A549 (cell line): ENCODE results near the gene CTNS. TPM values are rescaled to one million over a fixed set of nuclear protein-coding genes. Genes with fewer than 3 reads are reported as not detected.

ENCODE experiments used
- ATAC-seq, 2 experiments: fragments of 200-7000 bp in 1 of 2; fragments of >200 bp in 1 of 2; cut with Nextera tagmentation in 1 of 2; cut with Tn5 transposase in 1 of 2; 3 replicates each; pipeline versions ENCODE4 v1.8.0 to v1.9.1; 2018 to 2020; ENCODE audit warnings: mild to moderate bottlenecking in 1 of 2, moderate library complexity in 1 of 2
- CTCF ChIA-PET: fragments of 300-600 bp; sonication (Branson Sonifier 250); formaldehyde crosslinking; extraction: SDS; loops from one replicate; lab custom pipeline; 2021; ENCODE audit warnings: antibody characterized with exemption, inconsistent platforms; lab: Yijun Ruan, JAX
- POLR2A ChIA-PET: fragments of 350-600 bp; formaldehyde crosslinking; extraction: SDS; loops from one replicate; lab custom pipeline; 2021; ENCODE audit warnings: antibody characterized with exemption, inconsistent platforms; lab: Yijun Ruan, JAX
- DNase-seq, 2 experiments: peaks; one replicate each; pipeline versions ENCODE4 v3.0.0 to v3.0.0-alpha.2; 2011 to 2016; ENCODE audit warnings: low read depth in 1 of 2, low spot score in 1 of 2
- FAIRE-seq: peaks from 2 replicates; lab custom pipeline; 2011; peaks lifted over from hg19 to GRCh38; lab: Jason Lieb, UNC
- H3K27ac ChIP-seq, 2 experiments: fragments of >200 bp; sonication (Bioruptor Twin); formaldehyde crosslinking; 3 replicates each; pipeline ENCODE4 v1.5.1; 2016 to 2017
- H3K4me1 ChIP-seq: fragments of >200 bp; sonication (Bioruptor Twin); formaldehyde crosslinking; 3 replicates; pipeline ENCODE4 v1.6.1; 2016
- H3K4me2 ChIP-seq: fragments of >200 bp; sonication (Bioruptor Twin); formaldehyde crosslinking; 3 replicates; pipeline ENCODE4 v1.6.1; 2016
- H3K4me3 ChIP-seq: fragments of >200 bp; sonication (Bioruptor Twin); formaldehyde crosslinking; 3 replicates; pipeline ENCODE4 v1.5.1; 2016
- H3K9me3 ChIP-seq: fragments of >200 bp; sonication (Bioruptor Twin); formaldehyde crosslinking; 3 replicates; pipeline ENCODE4 v1.6.1; 2016
- BHLHE40 ChIP-seq: IDR thresholded peaks from 2 replicates; pipeline ENCODE4 v1.6.1; 2012; ENCODE audit warnings: low read depth, low read length, inconsistent platforms
- CBX8 ChIP-seq: fragments of 200-600 bp; sonication (generic); IDR thresholded peaks from 2 replicates; pipeline ENCODE4 v1.6.1; 2016
- CEBPB ChIP-seq, 2 experiments: fragments of >200 bp in 1 of 2; sonication (Bioruptor Twin) in 1 of 2; formaldehyde crosslinking in 1 of 2; IDR thresholded peaks; 2 replicates each; pipeline ENCODE4 v1.6.1; 2012 to 2016
- CHD2 ChIP-seq: fragments of 150-350 bp; IDR thresholded peaks from 2 replicates; pipeline ENCODE4 v1.6.1; 2014; ENCODE audit warnings: low read length; ENCODE audit not compliant: partially characterized antibody
- EHF ChIP-seq: fragments of 250-450 bp; sonication (Bioruptor Pico); IDR thresholded peaks from 2 replicates; pipeline ENCODE4 v1.5.0; 2020; ENCODE audit warnings: mild to moderate bottlenecking
- EHMT2 ChIP-seq: fragments of 200-600 bp; sonication (generic); IDR thresholded peaks from 2 replicates; pipeline ENCODE4 v1.6.1; 2016; ENCODE audit warnings: antibody characterized with exemption, low read depth, mild to moderate bottlenecking, moderate library complexity
- FOSL2 ChIP-seq, 2 experiments: fragments of 450-650 bp in 1 of 2; fragments of >200 bp in 1 of 2; sonication (Bioruptor Twin) in 1 of 2; formaldehyde crosslinking; IDR thresholded peaks; 2 replicates each; pipeline versions ENCODE4 v1.5.0 to v1.6.1; 2016 to 2020; ENCODE audit warnings: mild to moderate bottlenecking in 1 of 2, moderate library complexity in 1 of 2
- GATA3 ChIP-seq: IDR thresholded peaks from 2 replicates; pipeline ENCODE4 v1.6.1; 2012; ENCODE audit warnings: borderline replicate concordance
- HDAC2 ChIP-seq: fragments of 200-600 bp; sonication (generic); IDR thresholded peaks from 2 replicates; pipeline ENCODE4 v1.6.1; 2016
- HES2 ChIP-seq: fragments of >200 bp; sonication (Bioruptor Twin); formaldehyde crosslinking; IDR thresholded peaks from 2 replicates; pipeline ENCODE4 v1.6.1; 2016
- HOXA7 ChIP-seq: fragments of 250-450 bp; sonication (Bioruptor Pico); IDR thresholded peaks from 2 replicates; pipeline ENCODE4 v1.5.0; 2020; ENCODE audit warnings: mild to moderate bottlenecking, moderate library complexity
- KDM1A ChIP-seq: fragments of 200-600 bp; sonication (generic); IDR thresholded peaks from 2 replicates; pipeline ENCODE4 v1.6.1; 2016; ENCODE audit warnings: low read depth, mild to moderate bottlenecking
- KDM5A ChIP-seq: fragments of 200-600 bp; sonication (generic); IDR thresholded peaks from 2 replicates; pipeline ENCODE4 v1.6.1; 2016; ENCODE audit warnings: antibody characterized with exemption, mild to moderate bottlenecking
- MAFK ChIP-seq: fragments of 450-650 bp; IDR thresholded peaks from 2 replicates; pipeline ENCODE4 v1.6.1; 2014; ENCODE audit not compliant: partially characterized antibody
- MAX ChIP-seq: IDR thresholded peaks from 2 replicates; pipeline ENCODE4 v1.6.1; 2012
- MYC ChIP-seq: IDR thresholded peaks from 2 replicates; pipeline ENCODE4 v1.6.1; 2012; ENCODE audit warnings: mild to moderate bottlenecking, inconsistent platforms, low read length, improper control_type of control experiment, borderline replicate concordance
- POLR2A ChIP-seq: IDR thresholded peaks from 2 replicates; pipeline ENCODE4 v1.6.1; 2012; ENCODE audit warnings: mild to moderate bottlenecking, low read length
- POLR2AphosphoS2 ChIP-seq: conservative IDR thresholded peaks from 2 replicates; pipeline ENCODE4 v1.6.1; 2012; ENCODE audit warnings: low read length, improper control_type of control experiment, inconsistent platforms
- RFX5 ChIP-seq: fragments of 450-650 bp; IDR thresholded peaks from 2 replicates; pipeline ENCODE4 v1.7.1; 2014; ENCODE audit warnings: antibody characterized with exemption, mild to moderate bottlenecking, moderate library complexity
- RNF2 ChIP-seq: fragments of 200-600 bp; sonication (generic); IDR thresholded peaks from 2 replicates; pipeline ENCODE4 v1.6.1; 2016; ENCODE audit warnings: low read depth, mild to moderate bottlenecking, antibody characterized with exemption, moderate library complexity, borderline replicate concordance
- SMC3 ChIP-seq: fragments of >200 bp; sonication (Bioruptor Twin); formaldehyde crosslinking; IDR thresholded peaks from 3 replicates; pipeline ENCODE4 v1.6.1; 2018; ENCODE audit warnings: inconsistent platforms
- TFCP2L1 ChIP-seq: fragments of 250-450 bp; sonication (Bioruptor Pico); IDR thresholded peaks from 2 replicates; pipeline ENCODE4 v1.5.0; 2021; ENCODE audit warnings: mild to moderate bottlenecking
- USF2 ChIP-seq: fragments of 450-650 bp; IDR thresholded peaks from 2 replicates; pipeline ENCODE4 v1.6.1; 2014; ENCODE audit warnings: antibody characterized with exemption
- WGBS: methylation state at CpG from one replicate; pipeline ENCODE4 v1.1.6; 2017; ENCODE audit errors: missing lambda C conversion rate; 5-methylcytosine and 5-hydroxymethylcytosine counted together
- polyA plus RNA-seq, 4 experiments: library from polyadenylated mRNA; depleted of rRNA in 3 of 4; stranded (reverse); fragments of >200 nt; fragmentation: RNase III in 1 of 4; extraction: RNeasy Plus Mini Kit Qiagen cat#74134 plus additional on column Dnase treatment in 1 of 4; gene quantifications; 2 replicates in 3 of 4; 3 replicates in 1 of 4; pipeline ENCODE4 v1.2.3, GENCODE V29; 2011 to 2017
- TF ChIP-seq, protein P1 (sequence below): fragments of >200 bp; sonication (Bioruptor Twin); formaldehyde crosslinking; IDR thresholded peaks from 3 replicates; pipeline ENCODE4 v1.6.1; 2016
- TF ChIP-seq, protein P2 (sequence below): fragments of >200 bp; sonication (Bioruptor Twin); formaldehyde crosslinking; IDR thresholded peaks from 3 replicates; pipeline ENCODE4 v1.5.1; 2016

The CTNS gene
- polyA plus RNA-seq, 2 of the 4 experiments (the other 2 are of a cell fraction) = 6.5 to 20.3 TPM

DNA sequence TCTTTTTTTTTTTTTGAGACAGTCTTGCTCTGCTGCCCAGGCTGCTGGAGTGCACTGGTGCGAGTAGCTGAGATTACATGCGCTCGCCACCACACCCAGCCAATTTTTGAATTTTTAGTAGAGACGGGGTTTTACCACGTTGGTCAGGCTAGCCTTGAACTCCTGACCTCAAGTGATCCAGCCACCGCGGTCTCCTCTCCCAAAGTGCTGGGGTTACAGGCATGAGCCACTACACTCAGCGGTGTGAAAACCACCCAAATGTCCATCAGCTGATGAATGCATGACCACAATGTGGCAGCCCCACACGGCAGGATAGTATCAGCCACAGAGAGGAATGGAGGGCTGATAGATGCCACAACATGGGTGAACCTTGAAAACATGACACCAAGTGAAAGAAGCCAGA, 57.3 kb downstream of the CTNS start:
- ChIA-PET POLR2A (interaction anchor here (0.6 to 0.7 kb wide), 2 partner anchors 10 to 1094 kb away, joined by 5 to 7 read pairs; no protein-coding TSS in a partner anchor), CTCF (interaction anchor here (0.8 kb wide), 1 partner anchor 11 kb away, joined by 3 read pairs; no protein-coding TSS in a partner anchor)
- no peak overlapping the region for H3K4me2 ChIP-seq
- H3K4me3 ChIP-seq = no peak overlapping the region
- DNase-seq (no peak), FAIRE-seq (no peak), ATAC-seq (no peak)
- H3K27ac ChIP-seq = no peak overlapping the region
- WGBS = 86% methylated on average over 9 of the region's 9 CpGs
- TF ChIP-seq EHMT2 = no peak
- no peak for TF ChIP-seq EHF (CRISPR knock-in tag)
- TF ChIP-seq KDM5A = no peak
- TF ChIP-seq MYC = no peak
- no peak for TF ChIP-seq SMC3
- TF ChIP-seq BHLHE40 = no peak
- no peak for TF ChIP-seq CHD2
- TF ChIP-seq HES2 = no peak
- TF ChIP-seq MAX = no peak
- peaks cover 12% of the 10 kb centered on the region for H3K9me3 ChIP-seq
- H3K4me1 ChIP-seq = peaks cover 8% of the 10 kb centered on the region; the same call in 2 of the 3 replicates

- 24% methylated on average over 16 of the region's 17 CpGs for WGBS
- Histone ChIP-seq H3K4me2 (peak overlapping the region; percentile 83), H3K27ac (peak overlapping the region; percentile 73 to 89), H3K4me1 (peaks cover 8% of the 10 kb centered on the region; the same call in 2 of the 3 replicates), H3K4me3 (peak overlapping the region; percentile 57)
- ChIA-PET CTCF (interaction anchor here (1.0 to 2.1 kb wide), 9 partner anchors 9 to 131 kb away, joined by 3 to 6 read pairs (median 5); partner anchors contain the start of gene HASPIN), POLR2A (interaction anchor here (1.6 to 1.7 kb wide), 2 partner anchors 27 to 28 kb away, joined by 5 to 10 read pairs; partner anchors contain the start of genes EMC6, HASPIN and TAX1BP3)
- FAIRE-seq = no peak
- TF ChIP-seq RFX5 = no peak
- no peak for TF ChIP-seq POLR2AphosphoS2
- no peak for TF ChIP-seq GATA3
- TF ChIP-seq, protein P1, sequence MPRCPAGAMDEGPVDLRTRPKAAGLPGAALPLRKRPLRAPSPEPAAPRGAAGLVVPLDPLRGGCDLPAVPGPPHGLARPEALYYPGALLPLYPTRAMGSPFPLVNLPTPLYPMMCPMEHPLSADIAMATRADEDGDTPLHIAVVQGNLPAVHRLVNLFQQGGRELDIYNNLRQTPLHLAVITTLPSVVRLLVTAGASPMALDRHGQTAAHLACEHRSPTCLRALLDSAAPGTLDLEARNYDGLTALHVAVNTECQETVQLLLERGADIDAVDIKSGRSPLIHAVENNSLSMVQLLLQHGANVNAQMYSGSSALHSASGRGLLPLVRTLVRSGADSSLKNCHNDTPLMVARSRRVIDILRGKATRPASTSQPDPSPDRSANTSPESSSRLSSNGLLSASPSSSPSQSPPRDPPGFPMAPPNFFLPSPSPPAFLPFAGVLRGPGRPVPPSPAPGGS = no peak
- no peak for TF ChIP-seq HOXA7 (CRISPR knock-in tag)
- no peak for TF ChIP-seq CEBPB (IDR thresholded peaks at IDR 0.05)
- TF ChIP-seq MAFK = no peak
- TF ChIP-seq, protein P2, sequence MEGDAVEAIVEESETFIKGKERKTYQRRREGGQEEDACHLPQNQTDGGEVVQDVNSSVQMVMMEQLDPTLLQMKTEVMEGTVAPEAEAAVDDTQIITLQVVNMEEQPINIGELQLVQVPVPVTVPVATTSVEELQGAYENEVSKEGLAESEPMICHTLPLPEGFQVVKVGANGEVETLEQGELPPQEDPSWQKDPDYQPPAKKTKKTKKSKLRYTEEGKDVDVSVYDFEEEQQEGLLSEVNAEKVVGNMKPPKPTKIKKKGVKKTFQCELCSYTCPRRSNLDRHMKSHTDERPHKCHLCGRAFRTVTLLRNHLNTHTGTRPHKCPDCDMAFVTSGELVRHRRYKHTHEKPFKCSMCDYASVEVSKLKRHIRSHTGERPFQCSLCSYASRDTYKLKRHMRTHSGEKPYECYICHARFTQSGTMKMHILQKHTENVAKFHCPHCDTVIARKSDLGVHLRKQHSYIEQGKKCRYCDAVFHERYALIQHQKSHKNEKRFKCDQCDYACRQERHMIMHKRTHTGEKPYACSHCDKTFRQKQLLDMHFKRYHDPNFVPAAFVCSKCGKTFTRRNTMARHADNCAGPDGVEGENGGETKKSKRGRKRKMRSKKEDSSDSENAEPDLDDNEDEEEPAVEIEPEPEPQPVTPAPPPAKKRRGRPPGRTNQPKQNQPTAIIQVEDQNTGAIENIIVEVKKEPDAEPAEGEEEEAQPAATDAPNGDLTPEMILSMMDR = no peak
- no peak for TF ChIP-seq USF2
- TF ChIP-seq HDAC2 = no peak
- no peak for TF ChIP-seq CHD2
- no peak for TF ChIP-seq SMC3
- TF ChIP-seq RNF2 = no peak
- no peak for TF ChIP-seq TFCP2L1
- no peak for TF ChIP-seq FOSL2 (IDR thresholded peaks at IDR 0.05)
- no peak for TF ChIP-seq FOSL2 (CRISPR knock-in tag; IDR thresholded peaks at IDR 0.05)
- no peak for TF ChIP-seq POLR2A
- TF ChIP-seq CBX8 = no peak
- no peak for TF ChIP-seq KDM1A
- TF ChIP-seq, all 56 proteins: peak for 0
- peaks cover 12% of the 10 kb centered on the region for H3K9me3 ChIP-seq
- ATAC-seq (peak; percentile 55 to 70), DNase-seq (no peak)
Observed at GRCh38 chr17:3695129-3695722, 58.7 kb downstream of the CTNS start.
